DMS53 treated with DMSO at 0.1 percent for 48 hours (cell line): Measurements from ENCODE around the gene EFCAB6.

Experiments used
- DNase-seq: peaks from one replicate; lab custom pipeline; 2025; ENCODE audit not compliant: unreplicated experiment; lab: John Stamatoyannopoulos, UW

Gene EFCAB6

DNA sequence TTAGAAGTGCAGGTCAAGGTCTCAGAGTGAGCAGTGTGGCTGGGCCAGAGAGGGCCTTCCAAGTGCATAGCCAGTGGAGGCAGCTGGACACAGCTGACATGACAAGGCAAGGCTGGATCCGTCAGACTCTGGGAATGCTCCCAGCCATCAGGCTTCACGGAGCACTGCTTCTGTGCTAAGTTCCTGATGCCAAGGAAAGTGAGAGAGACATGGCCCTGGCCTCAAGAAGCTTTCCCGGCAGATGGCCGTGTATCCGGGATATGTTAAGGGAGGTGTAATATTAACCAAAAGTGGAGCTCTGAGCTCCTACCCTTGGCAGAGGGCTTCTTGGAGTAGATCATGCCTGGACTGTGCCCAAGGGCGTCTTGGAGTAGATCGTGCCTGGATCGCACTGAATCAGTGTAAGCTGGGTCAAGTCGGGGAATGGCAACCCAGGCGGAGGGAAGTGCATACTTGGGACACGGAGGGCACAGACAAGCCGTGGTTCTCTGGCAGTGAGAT, 7.4 kb upstream of the EFCAB6 start:
- no peak for DNase-seq

DNA sequence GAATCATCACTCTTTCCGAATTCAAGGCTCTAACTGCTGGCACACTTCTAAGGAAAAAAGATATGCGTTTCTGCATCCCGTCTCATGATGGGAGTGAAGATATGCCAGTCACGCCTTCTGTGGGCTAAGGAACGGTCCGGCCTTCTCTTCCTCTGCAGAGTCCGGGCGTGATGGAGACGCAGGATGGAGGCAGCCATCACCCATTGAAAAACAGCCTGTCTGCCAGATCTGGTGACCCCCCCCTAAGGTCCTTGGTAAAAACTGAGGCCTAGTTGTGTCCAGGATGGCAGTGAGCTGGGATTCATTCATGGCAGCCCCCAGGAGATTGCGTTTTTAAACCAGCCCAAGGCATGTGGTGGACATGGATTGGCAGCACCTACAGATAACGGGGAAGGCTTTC, 6.9 kb upstream of the EFCAB6 start:
- DNase-seq = no peak

DNA sequence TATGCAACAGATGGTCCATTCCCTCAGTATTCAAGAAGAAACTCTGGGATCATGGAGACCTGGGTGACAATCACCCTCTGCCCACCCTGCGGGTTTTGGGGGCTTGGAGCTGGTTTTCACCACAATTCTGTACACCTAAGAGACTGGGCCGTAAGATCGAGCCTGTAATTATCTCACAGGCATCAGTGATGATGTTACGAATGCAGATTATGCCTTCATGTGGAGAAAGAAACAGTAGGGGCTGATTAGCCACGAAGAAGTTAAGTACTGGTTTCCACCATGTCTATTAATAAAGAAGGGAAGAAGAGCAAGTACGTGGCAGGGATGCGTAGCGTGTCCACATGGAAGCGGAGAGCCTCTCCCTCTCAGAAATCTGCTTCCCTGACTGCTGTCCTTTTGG, 5.3 kb upstream of the EFCAB6 start:
- no peak for DNase-seq

DNA sequence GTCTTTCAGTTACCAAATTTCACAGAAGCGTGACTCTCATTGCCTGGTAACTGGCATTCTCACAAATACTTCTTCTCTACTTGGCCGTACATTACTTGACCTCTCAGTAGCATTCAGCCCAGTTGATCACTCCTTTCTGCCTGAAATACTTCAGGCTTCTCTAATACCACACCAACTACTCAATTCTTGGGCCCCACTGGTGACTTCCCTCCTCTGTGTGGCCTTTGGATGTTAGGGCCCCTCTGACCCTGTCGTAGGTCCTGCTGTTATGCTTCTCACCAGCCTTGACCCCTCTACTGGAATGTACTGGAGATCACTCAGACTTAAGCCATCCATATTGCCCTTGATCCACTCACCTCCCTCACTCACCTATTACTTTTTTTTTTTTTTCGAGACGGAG, 2.2 kb upstream of the EFCAB6 start:
- no peak for DNase-seq

DNA sequence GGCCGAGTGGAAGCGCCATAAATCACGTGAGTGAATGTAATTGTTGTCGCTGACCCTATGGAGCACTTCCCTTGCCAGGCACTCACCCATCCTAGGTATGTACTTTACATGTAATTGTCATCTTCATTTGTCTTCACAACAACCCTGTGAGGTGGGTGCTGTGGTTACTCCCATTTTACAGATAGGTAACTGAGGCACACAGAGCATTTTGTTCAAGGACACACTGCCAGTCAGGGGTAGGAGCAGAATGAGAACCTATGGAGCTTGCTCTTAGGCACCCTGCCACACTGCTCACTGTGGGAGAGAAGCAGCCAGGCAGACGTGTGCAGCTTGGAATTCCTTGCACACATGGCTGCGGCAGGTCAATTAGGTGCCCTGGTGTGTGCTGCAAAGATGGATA, 785 bp upstream of the EFCAB6 start:
- DNase-seq = no peak

DNA sequence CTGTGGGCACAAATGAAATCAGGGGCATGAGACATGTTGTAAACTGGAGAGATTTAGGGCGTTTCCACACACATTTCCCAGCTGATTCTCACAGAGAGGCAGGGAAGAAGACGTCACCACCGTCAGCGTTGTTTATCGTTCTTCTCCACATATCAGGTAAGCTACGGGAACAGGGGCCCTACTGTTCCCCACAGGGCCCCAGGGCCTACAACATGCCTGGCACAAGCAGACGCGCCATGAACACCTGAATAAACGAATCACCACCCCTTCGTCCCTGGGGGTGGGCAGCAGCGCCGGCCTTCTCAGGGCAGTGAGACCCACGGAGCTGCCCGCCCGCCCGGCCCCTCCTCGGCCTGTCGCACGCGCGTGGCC, 342 bp downstream of the EFCAB6 start:
- DNase-seq = peak; percentile 15

DNA sequence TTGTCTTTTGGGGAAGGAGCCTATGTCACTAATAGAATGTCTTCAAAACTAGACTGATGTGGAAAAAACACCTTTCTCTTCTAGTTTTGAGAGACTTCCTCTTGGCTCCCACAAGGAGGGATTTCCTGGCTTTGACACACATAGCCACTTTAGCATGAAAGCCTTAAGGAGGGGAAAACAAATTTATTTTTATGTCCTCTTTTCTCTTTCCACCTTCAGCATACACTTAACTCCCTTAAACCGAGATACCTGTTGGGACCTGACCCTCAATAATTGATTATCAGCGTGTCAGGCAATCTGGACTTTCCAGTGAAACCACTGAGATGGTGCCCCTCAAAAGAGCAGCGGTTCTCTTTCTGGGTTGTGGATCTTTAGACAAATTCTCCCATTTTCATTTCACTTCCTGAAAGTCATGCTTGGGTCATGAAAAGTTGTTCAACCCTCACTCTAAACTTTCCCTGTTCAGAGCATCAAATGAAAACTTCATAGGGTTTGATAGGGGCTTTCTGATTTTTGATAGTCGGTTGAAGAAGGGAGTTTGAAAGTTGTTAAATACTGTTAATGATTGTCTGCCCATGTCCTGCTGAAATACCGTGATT, 9.1 kb downstream of the EFCAB6 start:
- no peak for DNase-seq

DNA sequence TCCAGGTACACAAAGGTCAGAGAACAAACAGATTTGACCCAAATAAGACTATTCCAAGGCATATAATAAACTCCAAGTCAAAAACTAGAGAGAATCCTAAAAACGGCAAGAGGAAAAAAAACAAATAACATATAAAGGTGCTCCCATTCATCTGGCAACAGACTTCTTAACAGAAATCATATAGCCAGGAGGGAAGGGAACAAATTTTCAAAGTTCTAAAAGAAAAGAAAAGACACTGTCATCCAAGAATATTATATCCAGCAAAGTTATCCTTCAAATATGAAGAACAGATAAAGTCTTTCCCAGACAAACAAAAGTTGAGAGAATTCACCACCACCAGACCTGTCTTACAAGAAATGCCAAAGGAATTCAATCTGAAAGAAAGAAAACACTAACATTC, 11.1 kb downstream of the EFCAB6 start:
- DNase-seq = no peak

DNA sequence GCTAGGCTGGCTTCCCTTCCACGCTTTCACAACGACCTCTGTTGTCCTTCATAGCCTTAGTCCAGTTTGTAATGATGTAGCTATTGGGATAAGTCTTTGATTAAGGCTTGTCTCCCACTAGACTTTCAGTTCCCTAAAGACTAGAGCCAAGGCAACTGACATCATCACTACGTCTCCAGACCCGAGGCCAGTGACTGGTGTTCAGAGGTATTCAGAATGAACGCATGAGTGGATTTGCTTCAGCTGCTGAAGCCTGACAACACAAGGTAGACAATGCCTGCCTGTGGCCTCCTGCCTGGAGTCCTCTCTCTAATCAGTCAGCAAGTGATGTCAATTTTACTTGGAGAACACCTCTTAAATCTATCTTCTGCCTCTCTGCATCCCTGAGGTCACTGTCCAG, 13.6 kb downstream of the EFCAB6 start:
- DNase-seq = no peak

DNA sequence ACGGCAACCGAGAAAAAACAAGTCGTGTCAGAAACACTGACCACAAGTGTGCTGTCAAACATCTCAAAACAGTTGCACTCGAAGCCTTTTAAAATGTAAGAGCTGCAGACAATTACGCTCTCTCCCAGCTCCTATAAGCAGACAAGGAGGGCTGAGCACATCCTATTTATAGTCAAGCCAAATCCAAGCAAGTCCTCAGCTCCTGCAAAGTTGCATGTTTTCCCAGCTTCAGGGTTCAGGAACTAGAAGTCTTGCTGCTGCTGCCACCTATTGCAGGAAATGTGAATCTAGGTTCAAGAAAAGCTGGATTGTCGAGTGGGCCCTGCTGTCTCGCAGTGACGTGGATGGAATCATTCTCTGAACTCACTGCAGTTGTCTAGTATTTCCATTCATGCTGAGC, 15.5 kb downstream of the EFCAB6 start:
- DNase-seq = peak; percentile 43

DNA sequence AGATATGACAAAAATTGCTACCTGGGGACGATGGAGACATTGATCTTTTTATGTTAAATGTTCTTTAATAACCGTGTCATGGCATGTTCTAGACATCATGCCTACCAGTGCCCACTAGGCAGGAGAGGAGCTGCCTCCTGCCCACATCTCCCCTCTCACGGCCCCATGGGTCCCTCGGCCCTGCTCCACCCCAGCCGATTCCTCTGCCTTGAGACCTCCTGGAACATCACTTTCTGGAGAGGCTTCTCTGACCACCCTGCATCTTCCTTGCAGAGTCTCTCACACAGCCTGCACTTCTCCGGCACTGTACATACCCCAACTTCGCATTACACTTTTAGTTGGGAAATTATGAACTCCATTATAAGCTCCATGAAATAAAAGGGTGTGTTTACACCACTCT, 16.8 kb downstream of the EFCAB6 start:
- DNase-seq = no peak

DNA sequence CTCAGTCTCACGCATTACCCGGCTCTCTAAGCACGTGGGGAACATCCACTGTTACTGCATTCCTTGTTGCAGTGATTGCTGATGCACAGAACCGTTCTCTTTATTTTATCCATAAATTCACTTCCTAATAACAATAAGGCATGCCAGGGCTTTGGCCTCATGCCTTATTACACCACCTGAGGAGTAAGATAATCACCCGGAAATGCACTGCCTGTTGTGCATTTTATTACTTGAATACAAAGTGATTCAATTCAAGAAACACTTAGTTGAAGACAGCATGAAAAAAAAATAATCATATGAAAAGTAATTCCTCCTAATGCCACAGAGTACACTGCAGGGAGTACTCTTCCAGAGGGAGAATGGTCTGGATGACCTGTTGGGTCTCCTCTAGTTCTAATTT, 19.2 kb downstream of the EFCAB6 start:
- no peak for DNase-seq

DNA sequence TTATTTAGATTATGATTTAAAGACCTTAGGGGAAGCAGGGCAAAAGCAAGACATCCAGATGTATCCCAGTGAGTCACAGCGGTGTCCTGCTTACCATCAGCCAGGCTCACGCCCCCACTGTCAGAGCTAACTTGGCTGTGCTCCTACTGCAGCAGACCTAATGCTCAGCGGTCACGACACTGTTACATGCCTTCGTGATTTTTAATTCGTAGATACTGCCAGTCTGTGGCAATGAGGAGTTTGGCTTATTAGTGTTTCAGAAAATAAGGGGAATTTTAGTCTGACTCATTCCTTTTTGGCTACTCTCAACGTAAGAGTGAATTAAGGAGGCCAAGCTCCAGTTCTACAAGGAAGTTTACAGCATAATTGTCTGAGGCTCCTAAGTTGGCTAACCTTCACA, 22.7 kb downstream of the EFCAB6 start:
- DNase-seq = no peak

DNA sequence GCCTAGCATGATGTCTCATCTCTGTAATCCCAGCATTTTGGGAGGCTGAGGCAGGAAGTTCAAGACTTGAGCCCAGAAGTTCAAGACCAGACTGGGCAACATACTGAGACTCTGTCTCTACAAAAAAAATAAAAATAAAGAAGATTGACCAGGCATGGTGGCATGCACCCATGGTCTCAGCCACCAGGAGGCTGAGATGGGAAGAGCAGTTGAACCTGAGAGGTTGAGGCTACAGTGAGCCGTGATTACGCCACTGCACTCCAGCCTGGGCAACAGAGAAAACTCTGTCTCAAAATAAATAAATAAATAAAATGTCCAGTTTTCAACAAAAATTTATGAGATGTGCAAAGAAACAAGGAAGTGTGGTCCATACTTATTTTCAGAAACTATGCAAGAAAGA, 28.3 kb downstream of the EFCAB6 start:
- DNase-seq = no peak

DNA sequence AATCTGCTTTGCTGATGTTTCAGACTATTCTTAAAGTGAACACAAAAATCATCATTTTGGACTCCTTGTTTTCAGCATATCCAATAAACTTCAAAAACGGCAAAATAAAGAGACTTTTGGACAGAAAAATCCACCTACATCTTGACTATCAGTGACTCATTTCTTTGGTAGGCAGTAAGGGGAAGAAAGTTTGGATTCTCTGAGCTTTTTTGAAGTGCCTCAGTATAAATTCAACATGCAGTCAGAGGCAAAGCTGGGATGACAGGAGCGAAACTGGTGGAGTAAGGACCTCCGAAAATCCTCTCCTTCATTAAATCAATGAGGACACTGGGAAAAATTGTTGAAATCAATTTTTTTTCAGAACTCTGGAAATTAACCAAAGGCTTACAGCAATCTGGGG, 29.7 kb downstream of the EFCAB6 start:
- no peak for DNase-seq

DNA sequence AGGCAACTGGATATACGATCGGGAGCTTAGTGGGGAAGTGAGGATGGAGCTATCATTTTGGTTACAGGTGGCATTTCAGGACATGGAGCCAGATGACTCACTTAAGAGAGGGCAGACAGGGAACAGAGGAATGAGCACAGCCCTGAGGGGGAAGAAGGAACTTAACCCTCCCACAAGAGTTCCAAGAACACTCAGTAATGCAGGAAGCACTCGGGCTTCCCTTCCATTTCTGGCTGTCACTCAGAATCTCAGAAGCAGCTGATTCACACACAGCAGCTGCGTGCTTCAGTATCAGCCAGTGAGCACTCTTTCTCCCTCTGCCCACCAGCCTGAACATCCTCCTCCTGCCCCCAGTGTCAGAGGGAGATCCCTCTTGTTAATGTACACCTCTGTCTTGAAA, 34.8 kb downstream of the EFCAB6 start:
- no peak for DNase-seq

DNA sequence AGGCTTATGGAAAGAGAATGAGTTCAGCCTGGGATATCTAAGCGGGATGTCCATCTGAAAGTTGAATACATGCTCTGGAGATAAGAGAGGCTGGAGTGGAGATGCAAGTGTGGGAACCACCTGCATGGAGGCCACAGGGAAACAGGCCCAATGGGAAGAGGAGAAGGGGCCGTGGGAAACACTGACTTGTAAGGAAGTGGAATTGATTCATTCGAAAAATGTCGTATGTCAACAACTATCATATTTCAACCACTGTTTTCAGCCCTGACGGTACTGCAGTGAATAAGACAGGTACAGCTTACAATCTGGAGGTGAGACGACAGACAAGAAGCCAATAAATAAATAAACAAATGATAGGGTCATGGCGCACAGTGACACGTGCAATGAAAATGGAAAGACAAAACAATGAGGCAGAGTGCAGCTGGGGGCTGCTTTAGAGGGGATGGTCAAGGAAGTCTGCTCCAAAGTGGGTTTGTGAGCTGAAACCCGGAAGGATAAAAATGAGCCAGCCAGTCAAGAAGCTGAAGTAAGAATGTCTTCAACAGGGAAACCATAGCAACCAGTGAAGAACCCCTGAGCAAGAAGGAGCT, 35.9 kb downstream of the EFCAB6 start:
- DNase-seq = no peak

DNA sequence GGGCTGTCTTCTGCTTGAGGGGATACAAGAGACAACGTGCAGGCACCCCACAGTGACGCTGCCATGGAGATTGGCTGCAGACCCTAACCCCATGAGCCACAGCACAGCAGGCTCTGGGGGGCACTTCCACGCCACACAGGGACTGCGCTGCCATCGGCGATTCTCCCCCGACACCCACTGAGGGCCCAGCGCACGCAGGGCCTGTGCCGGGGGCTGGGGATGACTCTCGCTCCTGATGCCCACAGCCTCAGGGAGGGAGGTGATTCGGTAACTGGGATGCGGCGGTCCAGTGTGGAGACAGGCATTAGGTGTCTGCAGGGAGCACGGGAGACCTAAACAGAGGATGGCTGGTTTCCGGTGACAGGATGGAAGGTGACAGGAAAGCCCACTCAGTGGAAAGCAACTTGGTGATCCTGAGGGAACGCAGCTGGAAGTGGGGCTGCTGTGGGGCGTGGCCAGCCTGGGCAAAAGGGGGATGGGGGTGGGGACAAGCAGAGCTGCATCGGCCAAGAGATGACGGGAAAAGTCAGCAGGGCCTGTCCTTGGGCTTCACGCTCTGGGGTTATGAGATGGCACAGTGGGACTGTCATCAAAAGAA, 37.7 kb downstream of the EFCAB6 start:
- no peak for DNase-seq

DNA sequence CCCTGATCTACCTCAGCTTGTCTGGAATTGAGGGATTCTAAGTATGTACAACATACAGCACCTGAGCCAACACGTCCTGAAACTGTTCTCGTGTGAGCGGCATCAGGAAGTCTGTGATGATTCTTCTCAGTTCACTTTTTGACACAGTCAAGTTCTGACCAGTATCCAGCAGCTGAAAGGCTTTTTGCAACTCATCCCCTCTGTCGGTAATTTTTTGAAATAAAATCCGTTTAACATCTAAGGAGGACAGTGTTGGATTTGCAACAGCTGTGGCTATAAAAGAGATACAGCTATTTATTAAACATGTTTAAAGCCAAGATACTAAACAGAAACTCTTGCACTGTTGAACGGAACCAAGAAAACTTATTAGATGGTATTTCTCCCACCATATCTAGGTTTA, 39.3 kb downstream of the EFCAB6 start:
- no peak for DNase-seq

DNA sequence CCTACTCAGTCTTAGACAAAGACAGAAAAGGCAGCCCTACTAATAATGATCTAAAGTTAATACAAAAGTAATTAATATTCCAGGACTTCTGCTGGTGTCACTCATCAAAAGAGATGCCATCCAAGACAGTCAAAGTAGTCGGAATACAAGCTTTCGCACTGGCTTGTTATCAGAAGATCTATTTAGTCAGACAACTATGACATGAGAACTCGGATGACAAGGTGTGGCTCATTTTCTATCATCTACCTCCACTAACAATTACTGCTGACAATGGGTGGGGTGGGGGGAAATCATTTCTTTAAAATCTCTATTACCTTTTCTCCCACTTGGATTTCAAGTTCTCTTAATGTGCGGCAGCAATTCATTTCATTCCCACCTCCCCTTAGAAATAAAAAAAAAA, 56.7 kb downstream of the EFCAB6 start:
- DNase-seq = no peak

DNA sequence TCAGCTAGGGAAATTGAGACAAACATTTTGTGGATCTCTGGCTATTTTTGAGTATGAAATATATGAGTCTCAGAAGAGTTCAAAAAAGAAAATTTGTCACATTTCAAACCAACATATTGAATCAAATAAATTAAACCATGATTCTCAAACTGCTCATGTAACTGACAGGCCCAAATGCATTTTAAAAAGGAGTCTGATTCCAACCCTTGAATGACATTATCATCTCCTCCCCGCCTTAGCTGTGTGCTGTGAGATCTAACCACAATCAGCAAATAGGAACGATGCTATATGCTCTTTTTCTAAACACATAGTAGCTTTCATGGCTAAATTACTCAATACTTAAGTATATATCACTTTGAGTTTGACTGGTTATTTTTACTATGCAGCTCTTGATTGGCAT, 57.1 kb downstream of the EFCAB6 start:
- DNase-seq = no peak

DNA sequence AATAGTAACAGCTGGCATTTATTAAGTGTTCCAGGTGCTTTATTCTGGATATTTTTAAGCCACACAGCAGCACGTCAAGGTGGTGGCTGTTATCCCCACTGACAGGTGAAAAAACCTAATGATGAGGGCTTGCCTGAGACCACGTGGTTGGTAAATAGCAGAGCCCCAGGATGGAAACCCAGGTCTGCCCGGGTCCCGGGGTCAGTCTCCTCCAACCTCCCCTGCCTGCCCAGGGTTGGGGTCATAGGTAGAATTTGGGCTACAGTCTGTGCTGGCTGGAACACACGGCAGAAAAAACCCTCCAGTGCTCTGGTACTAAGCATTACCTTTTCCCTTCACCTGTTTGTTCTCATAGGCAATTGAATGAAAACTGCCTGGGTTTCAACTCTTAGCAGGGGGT, 57.9 kb downstream of the EFCAB6 start:
- no peak for DNase-seq

DNA sequence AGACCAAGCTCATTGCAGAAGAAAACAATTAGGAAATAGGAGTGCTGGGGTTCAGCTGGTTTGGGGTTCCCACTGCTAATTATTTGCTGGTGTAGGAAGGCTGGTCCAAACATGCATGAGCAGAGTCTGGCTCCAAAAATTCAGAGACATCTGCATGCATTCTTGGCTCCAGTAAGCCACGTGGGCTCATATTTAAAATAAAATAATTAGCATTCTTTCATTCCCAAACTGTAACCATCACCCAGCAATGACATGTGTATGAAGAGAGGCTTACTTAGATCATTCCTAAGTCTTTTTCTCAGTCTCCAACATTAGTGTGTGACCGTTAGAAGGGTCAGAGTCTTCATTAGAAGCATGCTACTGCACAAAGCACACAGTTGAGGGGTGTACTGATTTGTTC, 58.4 kb downstream of the EFCAB6 start:
- DNase-seq = no peak
